K562 (cell line): ENCODE data around the gene APCDD1. TPM values are rescaled to one million over a fixed set of nuclear protein-coding genes. Genes with fewer than 3 reads are reported as not detected.

Experiments
- CTBP1 ChIP-seq: fragments of 450-650 bp; IDR thresholded peaks from 2 replicates; pipeline ENCODE4 v1.6.1; 2016; ENCODE audit warnings: borderline replicate concordance
- IRF1 ChIP-seq: sonication (generic); formaldehyde crosslinking; IDR thresholded peaks from 2 replicates; pipeline ENCODE4 v1.8.0; 2022; ENCODE audit warnings: missing genetic modification reagents, mild to moderate bottlenecking, borderline replicate concordance
- JUNB ChIP-seq: fragments of 450-650 bp; formaldehyde crosslinking; conservative IDR thresholded peaks from 2 replicates; pipeline ENCODE4 v1.4.0; 2020; ENCODE audit warnings: mild to moderate bottlenecking
- POLR3A ChIP-seq: IDR thresholded peaks from 2 replicates; pipeline ENCODE4 v1.6.1; 2011; ENCODE audit warnings: borderline replicate concordance, mild to moderate bottlenecking, moderate library complexity; ENCODE audit not compliant: insufficient read length, insufficient read depth; ENCODE audit errors: extremely low read depth
- ZNF644 ChIP-seq: fragments of 200-800 bp; sonication (Bioruptor generic); IDR thresholded peaks from 2 replicates; pipeline ENCODE4 v1.6.1; 2016; ENCODE audit warnings: low read depth, missing genetic modification characterization, missing compliant biosample characterization
- polyA plus RNA-seq, 8 experiments: library from polyadenylated mRNA; depleted of rRNA in 4 of 8; stranded (reverse) in 5 of 8; unstranded in 3 of 8; fragments of >200 nt; fragmentation: Nextera tagmentation in 2 of 8; fragmentation: Illumina TruSeq in 1 of 8; extraction: Ambion mirVana in 2 of 8; extraction: Trizol in 1 of 8; gene quantifications; 2 replicates each; pipeline versions ENCODE4 v1.2.1 to v1.2.3, GENCODE V29; 2011 to 2014; ENCODE audit warnings: inconsistent platforms in 1 of 8, missing spikeins in 1 of 8
- total RNA-seq, 7 experiments: library from RNA; depleted of rRNA in 6 of 7; stranded (reverse); fragments of >200 nt in 6 of 7; fragmentation: Illumina TruSeq in 2 of 7; extraction: Trizol in 2 of 7; gene quantifications; 2 replicates each; pipeline versions ENCODE4 v1.2.1 to v1.2.3, GENCODE V29; 2011 to 2021; ENCODE audit warnings: low replicate concordance in 1 of 7
- TF ChIP-seq, protein P1 (sequence below), 2 experiments: fragments of 450-650 bp; IDR thresholded peaks; 2 replicates each; pipeline ENCODE4 v1.6.1; 2016; ENCODE audit warnings: mild to moderate bottlenecking in 2 of 2, borderline replicate concordance in 1 of 2, low read depth in 1 of 2, moderate library complexity in 1 of 2

The APCDD1 gene
- total and polyA plus RNA-seq, 9 of the 15 experiments (the other 6 are each of a cell fraction or from before 2014, with no cell fraction given): 0.07 TPM; not detected in 8

DNA sequence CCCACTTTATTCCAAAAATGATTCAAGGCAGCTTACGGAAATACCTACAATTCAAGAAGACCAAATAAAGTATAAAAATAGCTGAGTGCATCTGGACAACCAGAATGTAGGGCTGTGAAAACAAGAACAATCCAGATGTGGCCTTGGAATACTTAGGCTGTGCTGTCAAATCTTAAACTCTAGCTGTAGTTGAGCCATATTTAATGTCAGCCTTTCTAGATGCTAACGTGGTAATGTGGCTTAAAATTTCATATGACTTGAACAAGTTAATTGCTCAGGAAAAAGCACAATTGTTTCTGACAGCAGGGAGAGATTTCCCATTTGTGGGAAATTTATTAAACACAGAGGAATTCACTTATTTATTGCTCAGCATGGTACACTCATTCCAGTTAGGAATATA lies 56.8 kb downstream of the APCDD1 start (continued):
- TF ChIP-seq, protein P1, sequence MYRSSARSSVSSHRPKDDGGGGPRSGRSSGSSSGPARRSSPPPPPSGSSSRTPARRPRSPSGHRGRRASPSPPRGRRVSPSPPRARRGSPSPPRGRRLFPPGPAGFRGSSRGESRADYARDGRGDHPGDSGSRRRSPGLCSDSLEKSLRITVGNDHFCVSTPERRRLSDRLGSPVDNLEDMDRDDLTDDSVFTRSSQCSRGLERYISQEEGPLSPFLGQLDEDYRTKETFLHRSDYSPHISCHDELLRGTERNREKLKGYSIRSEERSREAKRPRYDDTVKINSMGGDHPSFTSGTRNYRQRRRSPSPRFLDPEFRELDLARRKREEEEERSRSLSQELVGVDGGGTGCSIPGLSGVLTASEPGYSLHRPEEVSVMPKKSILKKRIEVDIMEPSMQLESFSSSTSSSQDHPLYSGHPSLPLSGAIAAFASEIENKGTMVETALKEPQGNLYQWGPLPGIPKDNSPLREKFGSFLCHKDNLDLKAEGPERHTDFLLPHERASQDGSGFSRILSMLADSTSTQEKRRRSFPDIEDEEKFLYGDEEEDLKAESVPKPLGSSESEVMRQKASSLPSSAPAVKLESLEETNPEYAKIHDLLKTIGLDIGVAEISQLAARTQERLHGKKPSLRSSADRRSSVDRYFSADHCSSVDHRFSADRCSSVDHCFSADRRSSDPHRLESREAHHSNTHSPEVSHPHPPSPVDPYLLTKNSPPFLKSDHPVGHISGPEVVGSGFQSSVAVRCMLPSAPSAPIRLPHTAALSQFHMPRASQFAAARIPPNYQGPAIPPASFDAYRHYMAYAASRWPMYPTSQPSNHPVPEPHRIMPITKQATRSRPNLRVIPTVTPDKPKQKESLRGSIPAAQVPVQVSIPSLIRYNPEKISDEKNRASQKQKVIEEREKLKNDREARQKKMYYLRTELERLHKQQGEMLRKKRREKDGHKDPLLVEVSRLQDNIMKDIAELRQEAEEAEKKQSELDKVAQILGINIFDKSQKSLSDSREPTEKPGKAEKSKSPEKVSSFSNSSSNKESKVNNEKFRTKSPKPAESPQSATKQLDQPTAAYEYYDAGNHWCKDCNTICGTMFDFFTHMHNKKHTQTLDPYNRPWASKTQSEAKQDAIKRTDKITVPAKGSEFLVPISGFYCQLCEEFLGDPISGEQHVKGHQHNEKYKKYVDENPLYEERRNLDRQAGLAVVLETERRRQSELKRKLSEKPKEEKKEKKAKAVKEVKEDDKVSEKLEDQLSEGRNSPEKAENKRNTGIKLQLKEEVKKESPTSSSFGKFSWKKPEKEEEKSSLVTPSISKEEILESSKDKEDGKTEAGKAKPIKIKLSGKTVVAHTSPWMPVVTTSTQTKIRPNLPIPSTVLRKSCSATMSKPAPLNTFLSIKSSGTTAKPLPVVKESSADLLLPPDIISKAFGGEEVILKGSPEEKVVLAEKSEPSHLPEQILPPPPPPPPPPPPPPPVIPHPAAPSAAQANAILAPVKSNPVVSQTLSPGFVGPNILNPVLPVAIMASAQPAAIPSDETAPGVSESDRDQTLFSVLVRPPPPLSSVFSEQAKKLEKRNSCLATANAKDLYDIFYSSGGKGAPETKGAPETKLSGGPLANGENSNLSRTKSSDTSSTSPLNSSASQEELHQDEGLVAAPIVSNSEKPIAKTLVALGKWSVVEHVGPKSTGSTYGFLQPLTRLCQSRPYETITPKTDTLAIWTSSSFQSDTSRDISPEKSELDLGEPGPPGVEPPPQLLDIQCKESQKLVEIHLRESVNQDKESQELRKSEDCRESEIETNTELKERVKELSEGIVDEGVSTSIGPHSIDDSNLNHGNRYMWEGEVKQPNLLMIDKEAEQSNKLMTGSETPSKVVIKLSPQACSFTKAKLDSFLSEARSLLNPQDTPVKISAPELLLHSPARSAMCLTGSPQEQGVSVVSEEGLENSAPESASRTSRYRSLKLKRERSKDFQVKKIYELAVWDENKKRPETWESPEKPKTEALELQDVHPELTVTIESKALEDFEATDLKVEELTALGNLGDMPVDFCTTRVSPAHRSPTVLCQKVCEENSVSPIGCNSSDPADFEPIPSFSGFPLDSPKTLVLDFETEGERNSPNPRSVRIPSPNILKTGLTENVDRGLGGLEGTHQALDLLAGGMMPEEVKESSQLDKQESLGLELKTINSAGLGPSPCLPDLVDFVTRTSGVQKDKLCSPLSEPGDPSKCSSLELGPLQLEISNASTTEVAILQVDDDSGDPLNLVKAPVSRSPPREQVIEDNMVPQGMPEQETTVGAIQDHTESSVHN (IDR thresholded peaks at IDR 0.05; ENCODE audit: borderline replicate concordance in 1 of 2, low read depth in 1 of 2): no peak
- no peak for TF ChIP-seq POLR3A
- TF ChIP-seq JUNB (CRISPR knock-in tag): no peak
- no peak for TF ChIP-seq ZNF644 (tag)
- TF ChIP-seq IRF1: no peak
- TF ChIP-seq CTBP1: no peak
